B cell (primary cell): ENCODE measurements around the gene ESPNL.

Source experiments
- CTCF ChIP-seq: fragments of 200-600 bp; IDR thresholded peaks from one replicate; pipeline ENCODE4 v1.8.0; 2022; ENCODE audit warnings: antibody characterized with exemption, mild to moderate bottlenecking
- EZH2 ChIP-seq: IDR thresholded peaks from 2 replicates; pipeline ENCODE4 v1.6.1; 2012; ENCODE audit warnings: borderline replicate concordance, low read depth, mild to moderate bottlenecking, moderate library complexity, low read length; ENCODE audit not compliant: insufficient read depth, poor library complexity, severe bottlenecking

- TF ChIP-seq CTCF (no peak), EZH2 (no peak)
These were observed 74.2 kb downstream of the ESPNL start for GRCh38 chr2:238174291-238174690.
